ENCODE data around the gene KIF22.

Gene KIF22

DNA sequence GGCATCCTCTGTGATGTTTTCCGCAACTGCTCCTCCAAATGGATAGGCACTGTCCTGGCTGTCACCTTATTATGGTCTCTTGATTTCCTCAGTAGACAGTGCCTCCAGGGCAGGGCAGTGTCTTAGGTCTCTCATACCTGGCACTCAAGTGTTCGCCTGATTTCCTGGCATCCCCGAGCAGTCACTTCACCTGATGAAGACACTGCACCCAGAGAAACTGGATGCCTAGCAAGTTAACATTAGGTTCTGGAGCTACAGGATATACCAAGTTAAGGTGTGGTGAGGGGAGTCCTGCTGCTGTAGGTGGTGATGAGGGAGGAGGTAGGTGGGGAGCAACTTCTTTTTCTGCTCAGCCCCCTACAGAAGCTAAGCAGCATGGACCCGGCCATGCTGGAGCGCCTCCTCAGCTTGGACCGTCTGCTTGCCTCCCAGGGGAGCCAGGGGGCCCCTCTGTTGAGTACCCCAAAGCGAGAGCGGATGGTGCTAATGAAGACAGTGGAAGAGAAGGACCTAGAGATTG, 11.9 kb downstream of the KIF22 start:
- Histone ChIP-seq H3K4me3 (ENCODE audit: low read depth in 1 of 5, low read length in 5 of 5) (no peak overlapping the region), H3K9ac (ENCODE audit: low read length in 5 of 5) (no peak overlapping the region), H3K36me3 (ENCODE audit: control insufficient read depth in 5 of 5, insufficient read depth in 5 of 5, low read length in 5 of 5) (peaks cover 3 to 36% (median 26%) of the 10 kb centered on the region in 5 donors), H3K27me3 (ENCODE audit: control insufficient read depth in 5 of 5, insufficient read depth in 4 of 5, low read length in 5 of 5) (no peaks in the 10 kb centered on the region), H3K4me1 (ENCODE audit: control insufficient read depth in 5 of 5, insufficient read depth in 5 of 5, low read length in 5 of 5) (peaks cover 3 to 17% (median 15%) of the 10 kb centered on the region in 5 donors), H3K9me3 (ENCODE audit: control insufficient read depth in 5 of 5, low read length in 5 of 5) (no peaks in the 10 kb centered on the region), H3K27ac (ENCODE audit: low read depth, low read length) (no peak overlapping the region)

DNA sequence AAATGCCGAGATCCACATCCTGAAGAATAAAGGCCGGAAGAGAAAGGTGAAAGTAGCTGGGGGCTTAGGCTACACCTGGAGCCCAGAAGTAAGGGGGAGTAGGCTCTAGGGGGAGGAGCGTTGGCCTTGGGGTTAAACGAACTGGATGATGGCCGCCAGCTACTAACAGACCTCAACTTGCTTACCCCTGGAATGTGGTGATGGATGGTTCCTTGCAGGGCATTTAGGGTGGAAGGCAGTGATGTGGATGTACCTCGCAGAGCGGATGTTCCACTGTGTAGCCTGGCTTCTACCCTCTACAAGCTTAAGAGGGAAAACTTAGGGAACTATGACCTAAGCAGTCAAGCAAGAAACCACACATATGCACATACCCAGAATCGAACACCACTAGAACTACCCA, 13.5 kb downstream of the KIF22 start:
- no peak overlapping the region for H3K4me3 ChIP-seq (ENCODE audit: low read depth in 1 of 5, low read length in 5 of 5)
- H3K36me3 ChIP-seq (ENCODE audit: control insufficient read depth in 5 of 5, insufficient read depth in 5 of 5, low read length in 5 of 5) = peaks cover 0 to 27% (median 19%) of the 10 kb centered on the region in 5 donors
- H3K27me3 ChIP-seq (ENCODE audit: control insufficient read depth in 5 of 5, insufficient read depth in 4 of 5, low read length in 5 of 5) = no peaks in the 10 kb centered on the region
- H3K9ac ChIP-seq (ENCODE audit: low read length in 5 of 5) = peak overlapping the region in 2 of 5 donors; percentile 63 to 87
- no peaks in the 10 kb centered on the region for H3K9me3 ChIP-seq (ENCODE audit: control insufficient read depth in 5 of 5, low read length in 5 of 5)
- H3K27ac ChIP-seq (ENCODE audit: low read depth, low read length) = peak overlapping the region; percentile 88
- H3K4me1 ChIP-seq (ENCODE audit: control insufficient read depth in 5 of 5, insufficient read depth in 5 of 5, low read length in 5 of 5) = peaks cover 3 to 33% (median 30%) of the 10 kb centered on the region in 5 donors

DNA sequence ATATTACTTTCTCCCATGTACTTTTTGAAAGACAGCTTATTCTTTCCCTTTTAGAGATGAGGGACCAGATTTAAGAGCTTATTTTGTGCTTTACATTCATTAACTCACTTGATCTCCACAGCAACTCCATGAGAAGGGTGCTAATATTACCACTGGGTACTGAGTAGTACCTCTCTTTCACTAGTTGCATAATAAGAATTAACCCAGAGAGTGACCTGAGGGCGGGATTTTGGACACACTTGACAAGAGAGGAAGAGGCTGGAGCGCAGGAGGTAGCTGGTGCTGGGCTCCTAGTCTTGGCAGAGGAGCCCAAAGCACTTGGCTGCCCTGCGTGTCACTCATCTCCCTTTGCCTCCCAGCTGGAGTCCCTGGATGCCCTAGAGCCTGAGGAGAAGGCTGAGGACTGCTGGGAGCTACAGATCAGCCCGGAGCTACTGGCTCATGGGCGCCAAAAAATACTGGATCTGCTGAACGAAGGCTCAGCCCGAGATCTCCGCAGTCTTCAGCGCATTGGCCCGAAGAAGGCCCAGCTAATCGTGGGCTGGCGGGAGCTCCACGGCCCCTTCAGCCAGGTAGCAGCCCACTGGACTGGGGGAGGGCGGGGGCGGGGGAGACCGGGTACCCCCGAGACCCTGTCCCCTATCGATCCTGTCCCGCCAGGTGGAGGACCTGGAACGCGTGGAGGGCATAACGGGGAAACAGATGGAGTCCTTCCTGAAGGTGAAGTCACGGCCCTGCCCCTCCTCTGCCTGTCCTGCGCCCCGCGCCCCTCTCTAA, 14.1 kb downstream of the KIF22 start:
- no peaks in the 10 kb centered on the region for H3K9me3 ChIP-seq (ENCODE audit: control insufficient read depth in 5 of 5, low read length in 5 of 5)
- no peaks in the 10 kb centered on the region for H3K27me3 ChIP-seq (ENCODE audit: control insufficient read depth in 5 of 5, insufficient read depth in 4 of 5, low read length in 5 of 5)

DNA sequence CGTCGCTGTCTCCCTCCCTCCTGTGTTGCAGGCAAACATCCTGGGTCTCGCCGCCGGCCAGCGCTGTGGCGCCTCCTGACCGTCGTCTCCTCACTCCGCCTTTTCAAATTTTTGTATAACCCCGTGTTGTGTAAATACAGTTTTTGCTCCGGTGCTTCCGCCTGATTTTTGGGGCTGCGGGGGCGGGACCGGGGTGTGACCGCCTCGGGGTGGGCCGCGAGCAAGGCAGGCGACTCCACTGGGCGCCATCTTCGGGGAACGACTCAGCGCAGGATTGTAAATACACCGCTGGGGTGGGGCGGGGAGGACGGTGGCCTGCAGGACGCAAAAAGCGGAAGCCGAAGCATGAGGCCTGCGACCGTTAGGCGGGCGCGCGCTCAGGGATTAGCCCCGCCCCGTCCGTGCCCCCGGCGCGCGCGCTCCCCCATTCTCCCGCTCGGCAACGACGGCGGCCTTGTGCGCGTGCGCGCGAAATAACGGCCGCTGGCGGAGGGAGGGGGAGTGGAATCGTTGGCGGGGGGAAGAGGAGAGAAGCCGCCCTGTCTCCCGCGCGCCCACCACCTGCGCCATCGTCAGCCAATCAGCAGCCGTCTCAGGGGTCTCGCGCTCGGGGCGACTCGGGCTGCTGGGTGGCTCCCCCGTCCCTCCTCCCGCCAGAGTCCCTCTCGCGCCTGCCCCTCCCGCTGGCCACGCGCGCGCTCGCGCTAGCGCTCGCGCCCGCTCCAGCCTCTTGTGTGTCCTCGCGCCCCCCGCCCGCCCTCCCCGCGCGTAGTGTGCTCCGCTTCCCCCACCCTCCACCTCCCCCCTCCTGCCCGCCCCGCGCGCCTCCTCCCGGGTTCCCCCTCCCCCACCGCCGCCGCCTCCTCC, 14.9 kb downstream of the KIF22 start:
- H3K36me3 ChIP-seq (ENCODE audit: control insufficient read depth in 5 of 5, insufficient read depth in 5 of 5, low read length in 5 of 5) = peaks cover 0 to 27% (median 20%) of the 10 kb centered on the region in 5 donors
- peak overlapping the region; percentile 88 for H3K27ac ChIP-seq (ENCODE audit: low read depth, low read length)
- H3K27me3 ChIP-seq (ENCODE audit: control insufficient read depth in 5 of 5, insufficient read depth in 4 of 5, low read length in 5 of 5) = no peaks in the 10 kb centered on the region
- peak overlapping the region; percentile 73 to 97 (median 90) for H3K4me3 ChIP-seq (ENCODE audit: low read depth in 1 of 5, low read length in 5 of 5)
- peaks cover 3 to 46% (median 42%) of the 10 kb centered on the region in 5 donors for H3K4me1 ChIP-seq (ENCODE audit: control insufficient read depth in 5 of 5, insufficient read depth in 5 of 5, low read length in 5 of 5)
- H3K9me3 ChIP-seq (ENCODE audit: control insufficient read depth in 5 of 5, low read length in 5 of 5) = no peaks in the 10 kb centered on the region
- peak overlapping the region; percentile 63 to 97 (median 87) for H3K9ac ChIP-seq (ENCODE audit: low read length in 5 of 5)

More for the DNA sequence above, 14.1 kb downstream of the KIF22 start:
- peaks cover 0 to 25% (median 17%) of the 10 kb centered on the region in 5 donors for H3K36me3 ChIP-seq (ENCODE audit: control insufficient read depth in 5 of 5, insufficient read depth in 5 of 5, low read length in 5 of 5)
- H3K27ac ChIP-seq (ENCODE audit: low read depth, low read length) = peak overlapping the region; percentile 88
- peak overlapping the region; percentile 73 to 97 (median 90) for H3K4me3 ChIP-seq (ENCODE audit: low read depth in 1 of 5, low read length in 5 of 5)
- peaks cover 3 to 38% (median 34%) of the 10 kb centered on the region in 5 donors for H3K4me1 ChIP-seq (ENCODE audit: control insufficient read depth in 5 of 5, insufficient read depth in 5 of 5, low read length in 5 of 5)
- peak overlapping the region; percentile 63 to 97 (median 87) for H3K9ac ChIP-seq (ENCODE audit: low read length in 5 of 5)

DNA sequence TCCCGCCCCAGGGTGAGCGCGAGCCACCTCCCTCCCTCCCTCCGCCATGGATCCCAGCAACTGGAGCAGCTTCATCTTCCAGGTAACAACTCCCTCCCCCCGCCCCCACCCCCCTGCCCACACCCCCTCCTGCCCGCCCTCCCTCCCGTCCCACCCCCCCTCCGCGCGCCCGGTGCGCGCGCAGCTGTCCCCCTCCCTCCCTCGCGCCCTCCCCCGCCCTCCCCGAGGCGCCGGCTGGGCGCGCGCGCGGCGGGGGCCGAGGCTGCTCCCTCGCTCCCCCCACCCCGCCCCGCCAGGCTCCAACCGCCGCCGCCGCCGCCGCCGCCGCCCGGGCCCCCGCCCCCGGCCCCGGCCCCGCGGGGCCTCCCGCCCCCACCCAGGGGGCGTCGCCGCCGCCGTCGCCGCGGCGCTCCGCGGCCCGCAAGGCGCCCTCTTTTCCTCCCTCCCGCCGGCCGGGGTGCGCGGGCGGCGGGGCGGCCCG, 15.6 kb downstream of the KIF22 start, which contains the start of gene MAZ:
MAZ (plus strand) TSS at position 431 of the 481 bp plus-strand sequence. CDS start 173 bp downstream, outside the sequence.
- peaks cover 3 to 53% (median 48%) of the 10 kb centered on the region in 5 donors for H3K4me1 ChIP-seq (ENCODE audit: control insufficient read depth in 5 of 5, insufficient read depth in 5 of 5, low read length in 5 of 5)
- peak within 1 kb of the TSS in 4 of 5 donors; percentile 75 to 96 (median 82) for H3K9ac ChIP-seq (ENCODE audit: low read length in 5 of 5)
- H3K9me3 ChIP-seq (ENCODE audit: control insufficient read depth in 5 of 5, low read length in 5 of 5) = no peaks in the 10 kb centered on the region
- H3K27me3 ChIP-seq (ENCODE audit: control insufficient read depth in 5 of 5, insufficient read depth in 4 of 5, low read length in 5 of 5) = no peaks in the 10 kb centered on the region
- H3K4me3 ChIP-seq (ENCODE audit: low read depth in 1 of 5, low read length in 5 of 5) = peak within 1 kb of the TSS in 4 of 5 donors; percentile 70 to 97 (median 90)
- H3K36me3 ChIP-seq (ENCODE audit: control insufficient read depth in 5 of 5, insufficient read depth in 5 of 5, low read length in 5 of 5) = peaks cover 0 to 22% (median 18%) of the 10 kb centered on the region in 5 donors
- peak within 1 kb of the TSS; percentile 88 for H3K27ac ChIP-seq (ENCODE audit: low read depth, low read length)

DNA sequence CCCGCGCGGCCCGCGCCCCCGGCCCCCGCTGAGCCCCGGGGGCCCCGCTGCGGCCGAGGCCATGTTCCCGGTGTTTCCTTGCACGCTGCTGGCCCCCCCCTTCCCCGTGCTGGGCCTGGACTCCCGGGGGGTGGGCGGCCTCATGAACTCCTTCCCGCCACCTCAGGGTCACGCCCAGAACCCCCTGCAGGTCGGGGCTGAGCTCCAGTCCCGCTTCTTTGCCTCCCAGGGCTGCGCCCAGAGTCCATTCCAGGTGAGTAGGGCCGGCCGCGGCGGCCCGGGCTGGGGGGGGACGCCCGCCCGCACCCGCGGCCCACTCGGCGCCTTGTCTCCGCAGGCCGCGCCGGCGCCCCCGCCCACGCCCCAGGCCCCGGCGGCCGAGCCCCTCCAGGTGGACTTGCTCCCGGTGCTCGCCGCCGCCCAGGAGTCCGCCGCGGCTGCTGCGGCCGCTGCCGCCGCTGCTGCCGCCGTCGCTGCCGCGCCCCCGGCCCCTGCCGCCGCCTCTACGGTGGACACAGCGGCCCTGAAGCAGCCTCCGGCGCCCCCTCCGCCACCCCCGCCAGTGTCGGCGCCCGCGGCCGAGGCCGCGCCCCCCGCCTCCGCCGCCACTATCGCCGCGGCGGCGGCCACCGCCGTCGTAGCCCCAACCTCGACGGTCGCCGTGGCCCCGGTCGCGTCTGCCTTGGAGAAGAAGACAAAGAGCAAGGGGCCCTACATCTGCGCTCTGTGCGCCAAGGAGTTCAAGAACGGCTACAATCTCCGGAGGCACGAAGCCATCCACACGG, 16.3 kb downstream of the KIF22 start:
- H3K4me1 ChIP-seq (ENCODE audit: control insufficient read depth in 5 of 5, insufficient read depth in 5 of 5, low read length in 5 of 5) = peaks cover 3 to 60% (median 53%) of the 10 kb centered on the region in 5 donors
- H3K4me3 ChIP-seq (ENCODE audit: low read depth in 1 of 5, low read length in 5 of 5) = peak overlapping the region in 4 of 5 donors; percentile 60 to 70 (median 65)
- peak overlapping the region; percentile 70 for H3K27ac ChIP-seq (ENCODE audit: low read depth, low read length)
- no peaks in the 10 kb centered on the region for H3K9me3 ChIP-seq (ENCODE audit: control insufficient read depth in 5 of 5, low read length in 5 of 5)
- peak overlapping the region in 3 of 5 donors; percentile 71 to 75 (median 71) for H3K9ac ChIP-seq (ENCODE audit: low read length in 5 of 5)
- peaks cover 0 to 18% (median 15%) of the 10 kb centered on the region in 5 donors for H3K36me3 ChIP-seq (ENCODE audit: control insufficient read depth in 5 of 5, insufficient read depth in 5 of 5, low read length in 5 of 5)
- no peaks in the 10 kb centered on the region for H3K27me3 ChIP-seq (ENCODE audit: control insufficient read depth in 5 of 5, insufficient read depth in 4 of 5, low read length in 5 of 5)

DNA sequence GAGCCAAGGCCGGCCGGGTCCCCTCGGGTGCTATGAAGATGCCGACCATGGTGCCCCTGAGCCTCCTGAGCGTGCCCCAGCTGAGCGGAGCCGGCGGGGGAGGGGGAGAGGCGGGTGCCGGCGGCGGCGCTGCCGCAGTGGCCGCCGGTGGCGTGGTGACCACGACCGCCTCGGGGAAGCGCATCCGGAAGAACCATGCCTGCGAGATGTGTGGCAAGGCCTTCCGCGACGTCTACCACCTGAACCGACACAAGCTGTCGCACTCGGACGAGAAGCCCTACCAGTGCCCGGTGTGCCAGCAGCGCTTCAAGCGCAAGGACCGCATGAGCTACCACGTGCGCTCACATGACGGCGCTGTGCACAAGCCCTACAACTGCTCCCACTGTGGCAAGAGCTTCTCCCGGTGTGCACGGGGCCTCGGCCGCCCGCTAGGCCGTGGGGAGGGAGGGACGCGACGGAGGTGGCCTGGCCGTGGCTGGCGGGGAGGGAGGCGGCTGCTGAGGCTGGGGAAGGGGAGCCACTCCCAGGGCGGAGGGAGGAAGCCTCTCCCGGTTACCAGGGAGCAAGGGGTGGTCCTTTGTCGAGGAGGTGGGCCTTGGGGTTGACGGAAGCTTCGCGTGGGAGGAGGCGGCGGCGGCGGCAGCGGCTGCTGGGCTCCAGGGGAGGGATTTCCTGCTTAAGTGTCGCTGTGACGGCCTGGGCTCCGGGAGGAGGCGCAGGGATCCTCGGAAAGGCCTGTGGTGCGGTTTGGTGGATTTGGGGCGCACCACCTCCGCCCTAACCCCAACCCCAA, 17.1 kb downstream of the KIF22 start:
- H3K9me3 ChIP-seq (ENCODE audit: control insufficient read depth in 5 of 5, low read length in 5 of 5) = no peaks in the 10 kb centered on the region
- H3K4me1 ChIP-seq (ENCODE audit: control insufficient read depth in 5 of 5, insufficient read depth in 5 of 5, low read length in 5 of 5) = peaks cover 3 to 68% (median 60%) of the 10 kb centered on the region in 5 donors
- H3K36me3 ChIP-seq (ENCODE audit: control insufficient read depth in 5 of 5, insufficient read depth in 5 of 5, low read length in 5 of 5) = peaks cover 0 to 18% (median 15%) of the 10 kb centered on the region in 5 donors
- no peaks in the 10 kb centered on the region for H3K27me3 ChIP-seq (ENCODE audit: control insufficient read depth in 5 of 5, insufficient read depth in 4 of 5, low read length in 5 of 5)
- H3K27ac ChIP-seq (ENCODE audit: low read depth, low read length) = peak overlapping the region; percentile 70
- H3K4me3 ChIP-seq (ENCODE audit: low read depth in 1 of 5, low read length in 5 of 5) = peak overlapping the region; percentile 54 to 70 (median 61)
- peak overlapping the region in 3 of 5 donors; percentile 68 to 75 (median 69) for H3K9ac ChIP-seq (ENCODE audit: low read length in 5 of 5)

DNA sequence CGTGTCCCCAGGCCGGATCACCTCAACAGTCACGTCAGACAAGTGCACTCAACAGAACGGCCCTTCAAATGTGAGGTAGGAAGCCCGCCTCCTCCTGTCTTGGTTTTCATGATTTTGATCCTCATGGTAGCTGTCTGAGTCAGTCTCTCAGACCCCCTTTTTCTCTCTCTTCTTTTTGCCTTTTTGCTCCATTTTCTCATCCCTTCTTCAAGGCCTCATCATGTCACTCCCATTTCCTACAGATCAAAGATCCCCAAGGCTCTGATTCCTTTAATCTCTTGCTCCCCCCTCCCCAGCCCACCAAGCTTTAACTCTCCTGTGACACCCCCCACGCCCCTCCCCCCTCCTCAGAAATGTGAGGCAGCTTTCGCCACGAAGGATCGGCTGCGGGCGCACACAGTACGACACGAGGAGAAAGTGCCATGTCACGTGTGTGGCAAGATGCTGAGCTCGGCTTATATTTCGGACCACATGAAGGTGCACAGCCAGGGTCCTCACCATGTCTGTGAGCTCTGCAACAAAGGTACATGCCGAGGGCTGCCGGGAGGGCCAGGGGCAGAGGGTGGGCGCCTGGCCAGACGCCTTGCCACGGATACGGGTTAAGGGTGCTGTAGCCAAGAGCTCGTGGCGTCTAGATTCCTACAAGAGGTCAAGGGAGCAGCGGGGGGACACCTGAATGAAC, 17.8 kb downstream of the KIF22 start:
- H3K9ac ChIP-seq (ENCODE audit: low read length in 5 of 5) = peak overlapping the region in 3 of 5 donors; percentile 68 to 75 (median 69)
- H3K36me3 ChIP-seq (ENCODE audit: control insufficient read depth in 5 of 5, insufficient read depth in 5 of 5, low read length in 5 of 5) = peaks cover 0 to 18% (median 15%) of the 10 kb centered on the region in 5 donors
- H3K4me3 ChIP-seq (ENCODE audit: low read depth in 1 of 5, low read length in 5 of 5) = peak overlapping the region in 4 of 5 donors; percentile 54 to 70 (median 63)
- H3K9me3 ChIP-seq (ENCODE audit: control insufficient read depth in 5 of 5, low read length in 5 of 5) = no peaks in the 10 kb centered on the region
- peak overlapping the region; percentile 70 for H3K27ac ChIP-seq (ENCODE audit: low read depth, low read length)
- no peaks in the 10 kb centered on the region for H3K27me3 ChIP-seq (ENCODE audit: control insufficient read depth in 5 of 5, insufficient read depth in 4 of 5, low read length in 5 of 5)
- H3K4me1 ChIP-seq (ENCODE audit: control insufficient read depth in 5 of 5, insufficient read depth in 5 of 5, low read length in 5 of 5) = peaks cover 3 to 70% (median 64%) of the 10 kb centered on the region in 5 donors
